GM18502 (cell line): ENCODE measurements around the gene ZDHHC14.
"Not testable (repeated sequence)": the region's sequence is repeated elsewhere in the genome, so short reads cannot be mapped to it uniquely, and the experiment has no call there.

Source experiments
- ATAC-seq: cut with Tn5 transposase; IDR thresholded peaks from one replicate; pipeline ENCODE4 v1.9.1; 2021; ENCODE audit warnings: mild to moderate bottlenecking; ENCODE audit not compliant: unreplicated experiment, poor library complexity

ZDHHC14 gene

GRCh38 chr6:157560063-157560462, 179.1 kb downstream of the ZDHHC14 start:
- not testable (repeated sequence) for ATAC-seq

DNA sequence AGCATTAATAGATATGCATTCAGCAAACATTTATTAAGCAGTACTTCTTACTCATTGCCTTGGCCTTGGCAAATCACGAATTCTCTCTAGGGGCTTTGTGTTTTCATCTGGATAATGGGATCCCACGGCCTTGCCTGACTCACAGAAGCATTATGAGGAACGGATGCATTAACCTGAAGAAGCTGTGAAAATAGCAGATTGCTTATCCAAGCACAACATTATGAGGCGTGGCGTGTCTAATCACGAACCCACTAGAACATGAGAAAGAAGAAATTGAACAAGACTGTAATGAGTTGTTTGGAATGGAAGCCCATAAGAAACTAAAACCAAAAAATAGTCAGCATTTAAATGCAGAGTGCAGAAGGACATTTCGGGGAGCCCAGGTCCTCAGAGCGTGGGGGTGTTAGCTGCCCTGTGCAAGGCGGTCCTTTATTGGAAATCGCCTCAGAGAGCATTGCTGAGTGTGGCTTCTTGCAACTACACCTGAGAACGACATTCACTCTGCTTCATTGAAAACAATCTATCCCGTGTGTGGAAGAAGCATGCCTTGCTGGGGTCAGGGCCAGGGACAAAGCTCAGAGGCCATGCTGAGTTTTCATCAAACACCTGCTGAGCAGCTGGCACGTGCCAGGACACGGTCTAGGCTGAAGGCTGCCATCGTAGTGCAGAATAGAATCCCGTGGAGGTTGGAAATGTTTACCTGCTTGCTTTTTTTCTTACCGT, 179.9 kb downstream of the ZDHHC14 start:
- ATAC-seq: no peak

GRCh38 chr6:157561414-157561790, 180.4 kb downstream of the ZDHHC14 start:
- peak; percentile 24 for ATAC-seq

GRCh38 chr6:157561929-157562810, 181.2 kb downstream of the ZDHHC14 start:
- ATAC-seq: peak; percentile 40

DNA sequence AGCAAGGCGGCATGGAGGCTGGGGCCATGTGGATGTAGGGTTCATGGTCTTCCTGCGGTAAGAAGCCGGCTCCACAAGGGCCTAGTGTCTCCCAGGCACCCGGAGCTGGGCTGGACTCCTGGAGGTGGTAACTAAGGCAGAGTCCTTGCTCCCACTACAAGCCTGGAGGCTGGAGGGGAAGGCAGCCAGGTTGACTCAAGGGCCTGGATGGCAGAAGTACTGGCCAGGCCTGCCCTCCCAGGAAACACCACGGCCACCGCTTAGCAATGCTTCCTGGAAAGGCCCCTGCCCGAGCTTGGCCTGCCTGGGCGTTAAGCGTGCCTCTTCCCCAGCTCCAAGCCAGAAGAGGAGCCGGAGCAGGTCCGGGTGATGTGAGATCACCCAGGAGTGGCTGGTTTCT, 182.0 kb downstream of the ZDHHC14 start:
- no peak for ATAC-seq

GRCh38 chr6:157563611-157564284, 182.8 kb downstream of the ZDHHC14 start:
- ATAC-seq: peak; percentile 78

DNA sequence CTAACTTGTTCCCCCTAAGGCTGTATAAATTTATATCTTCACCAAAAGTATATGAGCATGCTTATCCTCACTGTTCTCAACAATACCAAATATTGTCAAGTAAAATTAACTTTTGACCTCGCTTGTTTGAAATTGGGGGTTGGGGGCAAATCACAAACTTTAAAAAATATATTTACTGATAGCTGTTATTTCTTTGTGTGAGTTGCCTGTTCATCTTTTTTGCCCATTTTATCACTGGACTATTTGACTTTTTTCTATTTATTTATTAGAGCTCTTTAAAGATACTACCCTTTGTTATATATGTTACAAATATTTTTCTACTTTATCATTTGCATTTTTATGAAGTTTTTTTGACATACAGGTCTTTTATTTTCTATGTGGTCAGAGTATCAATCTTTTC, 187.7 kb downstream of the ZDHHC14 start:
- ATAC-seq: no peak

DNA sequence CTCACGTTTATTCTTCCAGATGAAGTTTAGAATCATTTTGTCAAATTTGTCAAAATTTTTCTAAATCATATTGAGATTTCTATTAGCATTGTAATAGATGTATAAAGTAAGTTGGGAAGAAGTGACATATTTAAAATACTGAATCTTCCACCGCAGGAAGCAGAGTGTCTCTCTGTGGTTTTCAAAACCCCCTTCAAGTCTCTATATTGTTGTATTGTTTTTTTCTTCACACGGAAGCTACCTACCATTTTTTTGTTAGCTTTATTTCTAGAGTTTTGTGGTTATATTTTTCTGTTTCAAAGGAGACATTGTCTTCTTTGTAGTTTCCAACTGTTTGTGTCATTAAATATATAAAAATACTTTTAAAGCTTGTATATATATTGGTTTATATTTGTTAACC, 188.6 kb downstream of the ZDHHC14 start:
- ATAC-seq: peak; percentile 65

DNA sequence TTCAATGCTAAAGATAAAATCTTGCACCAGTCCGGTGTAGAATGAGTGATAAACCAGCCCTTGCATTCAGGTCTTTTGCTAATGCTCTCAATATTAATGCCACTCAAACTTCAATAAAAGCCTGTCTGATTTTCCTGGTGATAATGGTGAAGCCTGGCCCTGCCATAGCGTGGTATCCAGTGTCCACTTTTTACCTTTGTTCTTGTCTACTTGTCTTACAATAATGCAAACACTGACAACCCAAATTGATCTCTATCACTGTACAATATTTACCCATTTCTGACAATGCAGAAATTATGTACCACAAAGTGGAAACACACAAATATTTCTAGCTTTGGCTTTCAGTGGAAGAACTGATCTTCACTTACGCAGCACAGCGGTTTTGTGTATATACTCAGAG, 189.1 kb downstream of the ZDHHC14 start:
- no peak for ATAC-seq

- no peak for ATAC-seq
Measured at GRCh38 chr6:157570752-157571151, 189.8 kb downstream of the ZDHHC14 start.

GRCh38 chr6:157571269-157571668, 190.3 kb downstream of the ZDHHC14 start:
- peak; percentile 60 for ATAC-seq

DNA sequence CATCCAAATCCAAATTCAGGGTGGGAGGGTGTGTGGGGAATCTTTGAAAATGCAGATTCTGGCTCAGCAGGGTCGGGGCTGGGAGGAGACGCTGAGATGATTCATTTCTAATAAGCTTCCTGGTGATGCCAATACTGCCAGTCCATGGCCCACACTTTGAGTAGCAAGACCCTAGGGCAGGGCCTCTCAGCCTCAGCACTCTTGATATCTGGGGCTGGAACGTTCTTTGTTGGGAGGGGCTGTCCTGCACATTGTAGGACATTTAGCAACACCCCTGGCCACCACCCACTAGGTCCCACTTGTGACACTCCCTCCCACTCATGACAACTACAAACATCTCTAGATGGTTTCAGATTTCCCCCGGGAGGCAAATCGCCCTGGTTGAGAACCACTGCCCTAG, 191.0 kb downstream of the ZDHHC14 start:
- ATAC-seq: no peak

DNA sequence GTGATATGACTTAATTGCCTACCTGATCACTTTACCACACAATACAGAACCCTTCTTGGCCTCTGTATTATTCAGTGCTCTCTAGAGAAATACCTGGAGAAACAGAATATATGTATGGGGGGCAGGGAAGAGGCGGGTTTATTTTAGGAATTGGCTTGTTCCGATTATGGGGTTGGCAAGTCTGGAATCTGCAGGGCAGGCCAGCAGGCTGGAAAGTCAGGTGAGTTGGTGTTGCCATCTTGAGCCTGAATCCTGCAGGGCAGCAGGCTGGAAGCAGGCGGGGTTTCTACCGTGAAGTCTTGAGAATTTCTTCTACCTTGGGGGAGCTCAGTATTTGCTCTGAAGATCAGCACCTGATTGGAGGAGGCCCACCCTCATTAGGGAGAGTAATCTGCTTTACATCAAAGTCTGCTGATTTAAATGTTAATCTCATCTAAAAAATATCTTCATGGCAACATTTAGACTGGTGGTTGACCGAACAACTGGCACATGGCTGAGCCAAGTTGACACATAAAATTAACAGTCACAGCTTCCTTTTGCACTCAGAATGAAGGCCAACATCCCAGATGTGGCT, 193.9 kb downstream of the ZDHHC14 start:
- no peak for ATAC-seq

GRCh38 chr6:157575436-157576145, 194.6 kb downstream of the ZDHHC14 start:
- ATAC-seq: no peak

DNA sequence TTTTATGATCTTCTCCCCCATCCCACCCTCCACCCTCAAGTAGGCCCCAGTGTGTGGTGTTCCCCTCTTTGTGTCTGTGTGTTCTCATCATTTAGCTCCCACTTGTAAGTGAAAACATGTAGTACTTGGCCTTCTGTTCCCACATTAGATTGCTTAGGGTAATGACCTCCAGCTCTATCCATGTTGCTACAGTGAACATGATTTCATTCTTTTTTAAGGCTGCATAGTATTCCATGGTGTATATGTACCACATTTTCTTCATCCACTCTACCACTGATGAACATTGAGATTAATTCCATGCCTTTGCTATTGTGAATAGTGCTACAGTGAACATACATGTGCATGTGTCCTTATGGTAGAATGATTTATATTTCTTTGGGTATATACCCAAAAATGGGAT, 196.0 kb downstream of the ZDHHC14 start:
- not testable (repeated sequence) for ATAC-seq

DNA sequence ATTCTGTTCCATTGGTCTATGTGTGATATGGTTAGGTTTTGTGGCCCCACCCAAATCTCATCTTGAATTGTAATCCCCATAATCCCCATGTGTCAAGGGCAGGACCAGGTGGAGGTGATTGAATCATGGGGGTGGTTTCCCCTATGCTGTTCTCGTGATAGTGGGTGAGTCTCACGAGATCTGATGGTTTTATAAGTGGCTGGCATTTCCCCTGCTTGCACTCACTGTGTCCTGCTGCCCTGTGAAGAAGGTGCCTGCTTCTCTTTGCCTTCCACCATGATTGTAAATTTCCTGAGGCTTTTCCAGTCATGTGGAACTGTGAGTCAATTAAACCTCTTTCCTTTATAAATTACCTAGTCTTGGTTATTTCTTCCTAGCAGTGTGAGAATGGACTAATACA, 197.5 kb downstream of the ZDHHC14 start:
- ATAC-seq: not testable (repeated sequence)

GRCh38 chr6:157579467-157580031, 198.6 kb downstream of the ZDHHC14 start:
- ATAC-seq: no peak

GRCh38 chr6:157584036-157584435, 203.0 kb downstream of the ZDHHC14 start:
- ATAC-seq: no peak

- no peak for ATAC-seq
Measured at GRCh38 chr6:157585274-157586087, 204.5 kb downstream of the ZDHHC14 start.
